ENCODE measurements around the gene NFIB.

Gene NFIB

DNA sequence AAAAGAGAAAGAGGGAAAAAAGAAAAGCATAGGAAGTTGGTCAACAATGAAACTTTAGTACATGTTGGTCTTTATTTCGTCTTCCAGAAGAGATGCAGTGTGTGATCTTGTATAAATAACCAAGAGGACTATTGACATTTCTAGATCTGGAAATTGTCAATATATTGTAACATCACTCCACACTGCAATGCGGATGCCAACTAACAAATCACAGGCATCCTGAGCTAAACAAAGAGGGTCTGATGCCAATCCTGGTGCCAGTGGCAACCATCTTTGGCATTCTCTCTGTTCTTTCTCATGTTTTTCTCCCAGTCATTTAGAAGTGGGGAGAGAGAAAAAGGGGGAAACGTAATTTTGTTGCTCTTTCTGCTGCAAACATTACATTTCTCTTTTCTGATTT lies 9.7 kb downstream of the NFIB start:
- no peak for TF ChIP-seq CTCF (IDR thresholded peaks at IDR 0.05; ENCODE audit: borderline replicate concordance, insufficient read depth, low read depth, low read length)
- no peak overlapping the region for H3K4me3 ChIP-seq (ENCODE audit: low read depth, low read length)

- no peak overlapping the region for H3K4me3 ChIP-seq (ENCODE audit: low read depth, low read length)
- no peak for TF ChIP-seq CTCF (IDR thresholded peaks at IDR 0.05; ENCODE audit: borderline replicate concordance, insufficient read depth, low read depth, low read length)
Observed at GRCh38 chr9:14303521-14303920, 10.4 kb downstream of the NFIB start.

DNA sequence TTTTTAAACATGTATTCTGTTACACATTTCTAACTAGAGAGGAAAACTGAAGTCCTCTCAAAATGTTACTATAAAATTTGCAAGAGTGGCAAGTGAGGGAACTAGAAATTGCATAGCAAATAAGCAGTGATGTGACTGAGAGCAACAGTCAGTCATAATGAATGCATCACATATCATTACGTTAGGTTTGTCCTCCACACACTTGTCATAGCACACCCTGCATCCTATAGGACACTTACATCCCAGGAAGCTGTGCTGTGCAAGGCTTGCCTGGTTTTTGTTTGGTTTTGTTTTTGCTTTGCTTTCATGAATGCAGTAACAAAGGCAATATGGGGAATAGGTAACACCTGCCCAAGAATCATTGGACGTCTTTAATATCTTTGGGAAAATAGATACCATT lies 10.8 kb downstream of the NFIB start:
- no peak for TF ChIP-seq CTCF (IDR thresholded peaks at IDR 0.05; ENCODE audit: borderline replicate concordance, insufficient read depth, low read depth, low read length)
- no peak overlapping the region for H3K4me3 ChIP-seq (ENCODE audit: low read depth, low read length)

DNA sequence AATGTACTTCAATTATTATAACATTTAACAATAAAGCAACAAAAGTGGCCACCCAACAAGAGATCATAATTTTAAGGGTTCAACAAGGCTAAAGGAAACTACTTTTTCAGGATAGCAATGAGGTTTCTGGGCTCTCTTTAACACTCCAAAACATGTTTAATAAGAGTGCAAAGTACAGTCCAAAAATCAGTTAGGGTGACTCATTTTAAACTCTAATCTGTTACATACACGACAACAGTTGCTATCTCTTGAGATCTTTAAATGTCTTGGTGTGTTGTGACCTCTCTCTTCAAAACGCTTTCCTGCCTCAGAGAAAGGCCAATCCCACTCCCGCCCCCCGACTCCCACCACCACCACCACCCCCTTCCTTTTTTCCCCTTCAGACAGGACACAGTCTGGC lies 11.5 kb downstream of the NFIB start:
- no peak overlapping the region for H3K4me3 ChIP-seq (ENCODE audit: low read depth, low read length)
- no peak for TF ChIP-seq CTCF (IDR thresholded peaks at IDR 0.05; ENCODE audit: borderline replicate concordance, insufficient read depth, low read depth, low read length)

DNA sequence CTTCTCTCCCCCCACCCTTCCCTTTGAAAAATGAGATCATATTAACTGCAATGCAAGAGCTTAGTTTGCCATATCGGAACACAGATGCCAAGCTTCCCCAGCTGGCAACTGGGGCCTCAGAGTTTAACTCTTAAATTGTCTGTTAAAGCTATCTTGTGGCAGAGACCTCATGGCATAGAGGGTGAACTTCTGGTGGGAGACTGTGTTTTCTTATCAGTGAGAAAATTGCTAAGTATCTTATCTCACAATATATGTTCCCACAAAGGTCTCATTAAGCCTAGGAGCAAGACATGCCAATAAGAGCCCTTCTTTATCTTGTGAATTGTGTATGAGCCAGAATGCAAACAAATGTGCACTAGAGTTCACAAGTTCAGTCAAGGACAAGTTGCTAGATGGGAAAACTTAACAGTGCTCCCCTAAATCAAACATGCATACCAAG lies 12.3 kb downstream of the NFIB start:
- TF ChIP-seq CTCF (IDR thresholded peaks at IDR 0.05; ENCODE audit: borderline replicate concordance, insufficient read depth, low read depth, low read length): no peak
- H3K4me3 ChIP-seq (ENCODE audit: low read depth, low read length): no peak overlapping the region

- H3K4me3 ChIP-seq (ENCODE audit: low read depth, low read length): no peak overlapping the region
- TF ChIP-seq CTCF (IDR thresholded peaks at IDR 0.05; ENCODE audit: borderline replicate concordance, insufficient read depth, low read depth, low read length): no peak
Observed at GRCh38 chr9:14301006-14301405, 12.9 kb downstream of the NFIB start.

- H3K4me3 ChIP-seq (ENCODE audit: low read depth, low read length): no peak overlapping the region
- TF ChIP-seq CTCF (IDR thresholded peaks at IDR 0.05; ENCODE audit: borderline replicate concordance, insufficient read depth, low read depth, low read length): no peak
Observed at GRCh38 chr9:14300588-14300987, 13.4 kb downstream of the NFIB start.
